ENCODE results near the gene CRYBG1. TPM values are rescaled to one million over a fixed set of nuclear protein-coding genes. Genes with fewer than 3 reads are reported as not detected.
A peak's percentile ranks its signal among the peaks of the same experiment; 100 is the strongest.

Gene CRYBG1
- total and polyA plus RNA-seq, 2 of the 13 experiments (the other 11 are each of a cell fraction or from before 2014, with no cell fraction given): 10.1 to 21.9 TPM

DNA sequence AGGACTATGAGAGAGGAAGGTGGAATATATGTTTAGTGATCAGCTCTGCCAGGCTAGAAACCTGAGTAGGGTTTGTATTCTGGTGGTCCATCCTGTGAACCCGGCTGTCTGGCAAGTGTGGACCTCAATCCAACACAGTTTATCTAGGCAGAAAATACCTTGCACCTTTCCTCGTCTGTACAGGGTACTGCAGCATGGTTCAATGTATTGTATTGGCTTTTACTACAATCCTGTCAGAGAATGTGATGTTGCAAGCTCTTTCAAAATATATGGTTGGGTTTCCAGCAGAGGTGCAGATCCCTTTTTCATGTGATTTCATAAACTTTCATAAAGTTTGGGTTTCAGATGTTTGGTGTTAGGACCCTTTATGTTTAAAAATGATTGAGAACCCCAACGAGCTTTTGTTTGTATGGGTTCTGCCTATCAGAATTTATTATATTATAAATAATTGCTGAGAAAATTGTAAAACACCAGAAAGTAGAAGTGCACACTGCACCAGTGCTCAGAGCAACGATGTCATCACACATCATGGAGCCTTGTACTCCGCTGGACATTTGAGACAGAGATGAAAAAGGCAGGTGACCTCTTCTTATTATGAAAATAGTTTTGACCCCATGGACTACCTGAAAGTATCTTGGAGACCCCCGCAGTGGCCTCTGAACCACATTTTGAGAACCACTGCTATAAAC lies 162.2 kb downstream of the CRYBG1 start:
- Histone ChIP-seq H3K27me3 (ENCODE audit: control insufficient read depth in 1 of 2, insufficient read depth in 2 of 2, low read length in 2 of 2) (no peaks in the 10 kb centered on the region), H3K4me1 (ENCODE audit: insufficient read depth, low read length) (peaks cover 14% of the 10 kb centered on the region; the same call in 1 of the 2 replicates), H3K4me3 (replicated peaks in 1 of 3; ENCODE audit: insufficient read depth in 1 of 3, low read depth in 2 of 3, low read length in 3 of 3) (no peak overlapping the region), H3K9ac (ENCODE audit: insufficient read depth, low read depth, low read length) (no peak overlapping the region), H2AFZ (ENCODE audit: low read length) (no peak overlapping the region), H4K20me1 (ENCODE audit: insufficient read depth, low read length) (no peaks in the 10 kb centered on the region; the same call in 1 of the 2 replicates), H3K36me3 (replicated peaks in 1 of 2; ENCODE audit: control insufficient read depth in 1 of 2, insufficient read depth in 2 of 2, low read length in 2 of 2) (peaks cover 3 to 40% of the 10 kb centered on the region in 2 experiments), H3K79me2 (ENCODE audit: insufficient read depth, low read length) (peaks cover 15% of the 10 kb centered on the region), H3K4me2 (ENCODE audit: low read depth, low read length) (peak overlapping the region; percentile 11; the same call in 1 of the 2 replicates), H3K27ac (ENCODE audit: extremely low read length, insufficient read depth, low read length) (no peak overlapping the region), H3K9me3 (ENCODE audit: low read length) (no peaks in the 10 kb centered on the region)
- in situ Hi-C loops (cut with HindIII; ENCODE audit: extremely low pct_ligation_motif_present, low pct_unique_long_range_greater_than_20kb) (no loop called here), intact Hi-C loops (cut with micrococcal nuclease; ENCODE audit: unreplicated experiment) (no loop called here)
- no peak for TF ChIP-seq SP4 (CRISPR knock-in tag; IDR thresholded peaks at IDR 0.05)
- TF ChIP-seq PAXIP1 (CRISPR knock-in tag; conservative IDR thresholded peaks at IDR 0.05): no peak
- TF ChIP-seq, protein P1, sequence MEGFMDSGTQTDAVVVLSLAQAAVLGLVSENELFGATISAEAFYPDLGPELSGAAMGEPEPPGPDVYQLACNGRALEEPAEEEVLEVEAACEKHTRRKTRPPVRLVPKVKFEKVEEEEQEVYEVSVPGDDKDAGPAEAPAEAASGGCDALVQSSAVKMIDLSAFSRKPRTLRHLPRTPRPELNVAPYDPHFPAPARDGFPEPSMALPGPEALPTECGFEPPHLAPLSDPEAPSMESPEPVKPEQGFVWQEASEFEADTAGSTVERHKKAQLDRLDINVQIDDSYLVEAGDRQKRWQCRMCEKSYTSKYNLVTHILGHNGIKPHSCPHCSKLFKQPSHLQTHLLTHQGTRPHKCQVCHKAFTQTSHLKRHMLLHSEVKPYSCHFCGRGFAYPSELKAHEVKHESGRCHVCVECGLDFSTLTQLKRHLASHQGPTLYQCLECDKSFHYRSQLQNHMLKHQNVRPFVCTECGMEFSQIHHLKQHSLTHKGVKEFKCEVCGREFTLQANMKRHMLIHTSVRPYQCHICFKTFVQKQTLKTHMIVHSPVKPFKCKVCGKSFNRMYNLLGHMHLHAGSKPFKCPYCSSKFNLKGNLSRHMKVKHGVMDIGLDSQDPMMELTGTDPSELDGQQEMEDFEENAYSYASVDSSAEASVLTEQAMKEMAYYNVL (CRISPR knock-in tag; IDR thresholded peaks at IDR 0.05; ENCODE audit: borderline replicate concordance): no peak
- TF ChIP-seq, protein P2, sequence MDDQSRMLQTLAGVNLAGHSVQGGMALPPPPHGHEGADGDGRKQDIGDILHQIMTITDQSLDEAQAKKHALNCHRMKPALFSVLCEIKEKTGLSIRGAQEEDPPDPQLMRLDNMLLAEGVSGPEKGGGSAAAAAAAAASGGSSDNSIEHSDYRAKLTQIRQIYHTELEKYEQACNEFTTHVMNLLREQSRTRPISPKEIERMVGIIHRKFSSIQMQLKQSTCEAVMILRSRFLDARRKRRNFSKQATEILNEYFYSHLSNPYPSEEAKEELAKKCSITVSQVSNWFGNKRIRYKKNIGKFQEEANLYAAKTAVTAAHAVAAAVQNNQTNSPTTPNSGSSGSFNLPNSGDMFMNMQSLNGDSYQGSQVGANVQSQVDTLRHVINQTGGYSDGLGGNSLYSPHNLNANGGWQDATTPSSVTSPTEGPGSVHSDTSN (CRISPR knock-in tag; IDR thresholded peaks at IDR 0.05; ENCODE audit: borderline replicate concordance): no peak
- no peak for TF ChIP-seq ZNF720 (CRISPR knock-in tag; IDR thresholded peaks at IDR 0.05)
- TF ChIP-seq, protein P3, sequence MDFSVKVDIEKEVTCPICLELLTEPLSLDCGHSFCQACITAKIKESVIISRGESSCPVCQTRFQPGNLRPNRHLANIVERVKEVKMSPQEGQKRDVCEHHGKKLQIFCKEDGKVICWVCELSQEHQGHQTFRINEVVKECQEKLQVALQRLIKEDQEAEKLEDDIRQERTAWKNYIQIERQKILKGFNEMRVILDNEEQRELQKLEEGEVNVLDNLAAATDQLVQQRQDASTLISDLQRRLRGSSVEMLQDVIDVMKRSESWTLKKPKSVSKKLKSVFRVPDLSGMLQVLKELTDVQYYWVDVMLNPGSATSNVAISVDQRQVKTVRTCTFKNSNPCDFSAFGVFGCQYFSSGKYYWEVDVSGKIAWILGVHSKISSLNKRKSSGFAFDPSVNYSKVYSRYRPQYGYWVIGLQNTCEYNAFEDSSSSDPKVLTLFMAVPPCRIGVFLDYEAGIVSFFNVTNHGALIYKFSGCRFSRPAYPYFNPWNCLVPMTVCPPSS (IDR thresholded peaks at IDR 0.05): no peak
- no peak for TF ChIP-seq POGK (CRISPR knock-in tag; conservative IDR thresholded peaks at IDR 0.05)
- no peak for TF ChIP-seq PATZ1 (CRISPR knock-in tag; IDR thresholded peaks at IDR 0.05)
- no TSS peak for BruUV-seq (replicated peaks)
- DNase-seq (ENCODE audit: low spot score): no peak
- ChIA-PET POLR2A (no interaction called here), CTCF (ENCODE audit: low intra/inter-chr PET ratio, low total read pairs) (no interaction called here)
- no peak for FAIRE-seq
- no peak for ATAC-seq
- WGBS (ENCODE audit: low lambda C conversion rate): 90% methylated on average over 6 of the region's 6 CpGs
